AG09309 (cell line): ENCODE measurements around the gene DPP10.

Experiments
- DNase-seq: peaks from one replicate; pipeline ENCODE4 v3.0.0-alpha.2; 2010; ENCODE audit warnings: low read depth
- H3K4me3 ChIP-seq: 2 replicates; pipeline ENCODE4 v1.5.1; 2011; ENCODE audit warnings: mild to moderate bottlenecking, low read depth, low read length, moderate library complexity; ENCODE audit not compliant: control insufficient read depth
- CTCF ChIP-seq: IDR thresholded peaks from 2 replicates; pipeline ENCODE4 v1.5.1; 2011; ENCODE audit warnings: mild to moderate bottlenecking, low read depth, low read length, inconsistent platforms; ENCODE audit not compliant: insufficient read depth, control insufficient read depth; ENCODE audit errors: missing control alignments

DPP10 gene

GRCh38 chr2:115234186-115234585 lies 791.7 kb downstream of the DPP10 start:
- no peak for DNase-seq
- no peak for TF ChIP-seq CTCF
- no peak overlapping the region for H3K4me3 ChIP-seq

GRCh38 chr2:115234737-115235136 lies 792.3 kb downstream of the DPP10 start:
- no peak for TF ChIP-seq CTCF
- DNase-seq: no peak
- no peak overlapping the region for H3K4me3 ChIP-seq

- no peak overlapping the region for H3K4me3 ChIP-seq
- TF ChIP-seq CTCF: no peak
- DNase-seq: no peak
Observed at GRCh38 chr2:115248066-115248465, 805.6 kb downstream of the DPP10 start.

GRCh38 chr2:115277366-115277765 lies 834.9 kb downstream of the DPP10 start:
- no peak overlapping the region for H3K4me3 ChIP-seq
- TF ChIP-seq CTCF: no peak
- DNase-seq: no peak

DNA sequence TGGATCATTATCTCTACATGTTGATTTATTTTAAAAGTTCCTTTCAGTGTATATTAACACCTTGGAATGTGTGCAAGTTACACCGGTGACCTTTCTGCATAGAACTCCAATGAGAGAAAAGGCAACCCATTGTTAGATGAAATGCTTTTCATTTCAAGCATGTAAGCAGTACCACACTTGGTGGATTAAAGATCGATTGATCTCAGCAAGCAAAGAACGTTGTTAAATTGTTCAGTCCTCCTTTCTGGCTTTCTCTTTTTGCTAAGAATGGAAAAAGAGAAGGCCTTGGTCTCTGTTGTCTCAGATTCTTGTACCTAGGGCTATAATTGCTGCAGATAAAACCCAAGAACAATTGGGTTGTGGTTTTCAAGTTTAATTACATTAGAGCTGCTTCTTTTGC lies 843.0 kb downstream of the DPP10 start:
- no peak for TF ChIP-seq CTCF
- DNase-seq: no peak
- H3K4me3 ChIP-seq: no peak overlapping the region

DNA sequence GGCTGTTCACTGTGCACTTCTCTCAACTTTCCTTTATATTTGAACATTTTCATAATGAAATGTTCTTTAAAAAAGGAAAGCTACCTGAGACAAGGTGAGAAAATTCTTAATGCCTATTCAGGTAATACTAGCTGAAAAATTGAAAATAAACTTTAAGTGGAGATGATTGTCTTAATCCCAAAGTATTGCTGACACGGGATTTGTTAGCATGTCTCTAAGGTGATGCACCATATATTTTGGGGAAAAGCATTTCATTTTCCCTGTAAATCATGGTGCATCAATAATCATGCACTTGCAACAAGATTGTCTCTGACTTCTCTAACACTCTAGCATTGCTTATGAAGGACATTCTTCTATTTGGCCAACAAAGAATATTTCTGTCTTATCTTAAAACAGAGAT lies 848.0 kb downstream of the DPP10 start:
- no peak overlapping the region for H3K4me3 ChIP-seq
- TF ChIP-seq CTCF: no peak
- no peak for DNase-seq

- TF ChIP-seq CTCF: no peak
- H3K4me3 ChIP-seq: no peak overlapping the region
- no peak for DNase-seq
Observed at GRCh38 chr2:115292742-115293141, 850.3 kb downstream of the DPP10 start.
